ENCODE measurements around the gene HHAT.
A peak's percentile ranks its signal among the peaks of the same experiment; 100 is the strongest.

GRCh38 chr1:210364479-210364878 lies 35.8 kb downstream of the HHAT start:
- TF ChIP-seq, protein P1, sequence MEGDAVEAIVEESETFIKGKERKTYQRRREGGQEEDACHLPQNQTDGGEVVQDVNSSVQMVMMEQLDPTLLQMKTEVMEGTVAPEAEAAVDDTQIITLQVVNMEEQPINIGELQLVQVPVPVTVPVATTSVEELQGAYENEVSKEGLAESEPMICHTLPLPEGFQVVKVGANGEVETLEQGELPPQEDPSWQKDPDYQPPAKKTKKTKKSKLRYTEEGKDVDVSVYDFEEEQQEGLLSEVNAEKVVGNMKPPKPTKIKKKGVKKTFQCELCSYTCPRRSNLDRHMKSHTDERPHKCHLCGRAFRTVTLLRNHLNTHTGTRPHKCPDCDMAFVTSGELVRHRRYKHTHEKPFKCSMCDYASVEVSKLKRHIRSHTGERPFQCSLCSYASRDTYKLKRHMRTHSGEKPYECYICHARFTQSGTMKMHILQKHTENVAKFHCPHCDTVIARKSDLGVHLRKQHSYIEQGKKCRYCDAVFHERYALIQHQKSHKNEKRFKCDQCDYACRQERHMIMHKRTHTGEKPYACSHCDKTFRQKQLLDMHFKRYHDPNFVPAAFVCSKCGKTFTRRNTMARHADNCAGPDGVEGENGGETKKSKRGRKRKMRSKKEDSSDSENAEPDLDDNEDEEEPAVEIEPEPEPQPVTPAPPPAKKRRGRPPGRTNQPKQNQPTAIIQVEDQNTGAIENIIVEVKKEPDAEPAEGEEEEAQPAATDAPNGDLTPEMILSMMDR (IDR thresholded peaks at IDR 0.05): no peak
- TF ChIP-seq EP300 (IDR thresholded peaks at IDR 0.05): peak in 1 of 2 donors; percentile 36
